GM19238 (cell line): Measurements from ENCODE around the gene LRRC36.

ENCODE experiments used
- DNase-seq: peaks from one replicate; pipeline ENCODE4 v3.0.0; 2011; ENCODE audit warnings: low spot score; ENCODE audit not compliant: insufficient read length

The LRRC36 gene

DNA sequence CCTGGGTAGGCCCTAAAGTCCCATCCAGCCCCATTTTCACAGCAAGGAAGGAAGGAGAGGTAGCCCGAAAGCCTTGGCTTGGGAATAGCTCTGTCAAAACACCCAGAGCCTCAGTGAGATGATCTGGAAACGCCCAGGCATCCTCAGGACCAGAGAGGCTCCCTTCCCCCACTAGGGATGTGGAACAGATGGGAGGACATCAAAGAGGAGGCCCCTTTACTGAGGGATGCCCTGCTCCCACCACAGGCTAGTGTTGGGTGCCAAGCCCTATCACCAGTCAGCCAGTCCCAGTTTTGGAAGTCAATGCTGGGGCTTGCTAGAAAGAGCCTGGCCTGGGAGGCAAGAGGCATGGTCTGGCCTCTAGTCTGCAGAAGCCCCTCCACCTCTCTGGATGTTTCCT lies 62.0 kb downstream of the LRRC36 start:
- no peak for DNase-seq

DNA sequence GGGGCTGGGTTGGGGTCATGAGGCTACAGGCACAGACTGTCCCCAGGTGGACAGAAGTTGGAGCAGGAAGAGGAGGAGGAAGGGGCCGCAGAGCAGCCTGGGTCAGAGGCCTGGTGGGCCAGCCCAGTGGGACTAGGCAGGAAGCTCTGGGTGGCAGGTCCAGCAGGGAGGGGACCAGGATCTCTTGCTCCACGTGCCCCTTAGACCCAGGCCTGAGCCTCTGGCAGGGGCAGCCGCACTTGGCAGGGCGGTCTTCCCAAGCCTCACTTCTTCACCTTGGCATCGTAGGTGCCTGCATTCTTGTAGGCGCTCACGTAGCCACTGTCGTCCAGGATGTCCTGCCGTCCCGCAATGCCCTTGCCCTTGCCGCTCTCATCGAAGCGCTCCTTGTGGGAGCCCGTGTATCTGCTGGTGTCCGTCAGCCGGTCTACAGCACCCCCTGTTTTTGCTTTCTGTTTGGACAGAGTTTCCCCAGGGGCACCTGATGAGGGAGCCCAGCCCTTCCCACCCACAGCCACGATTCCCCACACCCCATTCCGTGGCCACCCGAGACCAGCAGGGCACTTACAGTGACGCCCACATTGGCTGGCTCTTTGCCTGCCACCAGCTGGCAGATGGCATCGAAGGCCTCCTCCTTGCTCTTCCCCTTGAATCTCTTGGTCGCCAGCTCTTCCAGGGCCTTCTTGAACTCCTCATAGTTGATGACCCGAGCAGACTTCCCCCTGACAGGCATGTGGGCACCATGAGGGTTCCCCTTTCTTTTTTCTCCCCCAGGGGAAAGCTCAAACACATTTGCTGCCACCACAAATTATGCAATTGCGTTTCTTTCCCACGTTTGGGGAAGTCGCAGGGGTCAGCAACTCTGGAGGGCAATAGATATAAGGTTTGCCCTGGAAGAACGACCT lies 63.5 kb downstream of the LRRC36 start:
- no peak for DNase-seq

GRCh38 chr16:67390816-67391423 lies 64.3 kb downstream of the LRRC36 start:
- no peak for DNase-seq

- no peak for DNase-seq
These were observed 65.0 kb downstream of the LRRC36 start for GRCh38 chr16:67391424-67392300.

GRCh38 chr16:67392301-67393059 lies 65.9 kb downstream of the LRRC36 start:
- DNase-seq = no peak

DNA sequence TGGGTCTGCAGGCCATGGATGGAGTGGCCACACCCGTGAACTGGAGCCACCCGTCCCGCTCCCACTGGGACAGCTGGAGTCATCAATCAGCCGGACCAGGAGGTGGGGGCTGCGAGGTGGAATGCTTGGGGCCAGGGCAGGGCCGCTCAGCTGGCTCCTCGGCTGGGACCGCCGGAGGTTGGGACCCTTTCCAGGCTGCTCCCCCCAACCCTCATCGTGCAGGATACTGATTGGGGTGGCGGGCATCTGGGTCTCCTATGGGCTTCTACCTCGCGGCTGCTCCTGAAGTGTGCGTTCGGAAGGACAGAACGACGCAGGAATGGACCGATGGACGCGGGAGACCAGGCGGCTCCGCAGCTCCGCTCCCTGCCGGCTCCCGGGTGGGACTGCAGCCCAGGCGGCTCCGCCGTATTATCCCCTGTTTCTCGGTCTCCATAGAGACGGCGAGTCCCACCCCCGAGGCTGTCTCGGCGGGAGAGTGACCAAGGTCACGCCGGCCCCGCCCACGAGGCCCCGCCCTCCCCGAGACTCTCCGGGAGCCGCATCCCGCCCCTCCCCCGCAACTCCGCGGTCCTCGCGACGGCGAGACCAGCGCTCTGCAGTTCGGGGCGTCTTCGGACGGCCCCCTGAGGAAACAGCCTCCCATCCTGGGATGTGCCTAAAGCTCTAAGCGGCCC lies 66.6 kb downstream of the LRRC36 start, which contains the start of gene TPPP3:
Gene TPPP3, minus strand, starts transcription at position 388 of the 677 bp plus-strand sequence. CDS start 2,387 bp downstream, outside the sequence.
- no peak for DNase-seq

DNA sequence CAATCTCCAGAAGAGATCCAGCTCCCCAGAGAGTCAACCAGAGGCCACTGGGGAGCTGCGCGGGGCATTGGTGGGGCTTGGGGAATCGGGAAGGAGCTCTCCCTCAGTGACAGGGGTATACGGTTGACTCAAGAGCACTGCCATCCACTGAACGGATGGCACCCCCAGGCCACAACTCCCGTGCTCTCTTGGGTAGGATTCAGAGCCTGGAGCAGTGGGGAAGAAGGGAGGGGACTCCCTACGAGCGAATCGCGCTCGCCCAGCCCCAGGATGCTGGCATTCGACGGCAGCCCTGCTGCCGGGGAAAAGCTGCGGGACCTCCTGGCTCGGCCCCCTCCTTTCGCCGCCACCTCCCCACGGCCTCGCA lies 67.2 kb downstream of the LRRC36 start:
- DNase-seq = no peak

DNA sequence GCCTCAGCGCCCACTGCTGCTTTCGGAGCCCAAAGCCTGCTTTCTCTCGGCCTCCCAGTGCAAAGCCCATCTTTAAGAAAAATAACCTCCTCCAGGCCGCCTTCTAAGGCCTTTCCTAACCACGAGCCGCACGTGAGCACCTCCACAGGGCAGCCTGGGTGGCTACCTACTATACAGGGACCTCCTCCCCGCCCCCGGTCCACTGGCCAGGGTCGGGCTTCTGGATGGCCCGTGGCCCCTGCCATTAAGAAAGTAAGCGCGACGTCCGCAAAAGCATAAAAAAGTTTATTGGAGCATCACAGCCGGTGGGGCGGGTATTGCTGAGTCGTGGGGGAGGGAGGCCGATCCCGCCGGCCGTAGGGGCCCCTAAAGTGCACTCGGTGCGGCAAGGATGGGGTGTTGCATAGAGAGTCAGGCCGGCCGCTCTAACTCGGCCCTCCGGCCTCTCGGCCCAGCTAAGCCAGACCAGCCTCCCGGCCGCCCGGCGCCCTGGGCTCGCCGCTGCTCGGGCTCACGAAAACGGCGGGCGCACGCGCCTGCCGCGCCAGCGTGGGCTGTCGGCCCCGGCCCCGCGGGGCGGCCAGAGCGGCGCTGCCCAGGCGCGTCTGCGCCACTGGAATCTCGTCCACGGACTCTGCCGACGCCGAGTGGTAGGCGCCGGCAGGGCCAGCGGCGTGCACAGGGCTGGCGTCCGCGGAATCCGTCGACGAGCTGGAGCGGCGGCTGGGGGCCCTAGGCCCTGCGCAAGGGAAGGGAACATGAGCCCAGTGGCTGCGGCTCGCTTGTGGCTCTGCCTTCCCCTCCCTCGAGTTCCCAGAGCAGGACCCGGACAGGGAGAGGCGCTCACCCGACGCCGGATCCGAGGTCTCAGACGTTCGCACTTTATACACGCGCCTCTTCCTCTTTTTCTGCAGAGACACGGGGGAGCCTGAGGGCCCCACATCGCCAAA lies 67.8 kb downstream of the LRRC36 start:
- no peak for DNase-seq

DNA sequence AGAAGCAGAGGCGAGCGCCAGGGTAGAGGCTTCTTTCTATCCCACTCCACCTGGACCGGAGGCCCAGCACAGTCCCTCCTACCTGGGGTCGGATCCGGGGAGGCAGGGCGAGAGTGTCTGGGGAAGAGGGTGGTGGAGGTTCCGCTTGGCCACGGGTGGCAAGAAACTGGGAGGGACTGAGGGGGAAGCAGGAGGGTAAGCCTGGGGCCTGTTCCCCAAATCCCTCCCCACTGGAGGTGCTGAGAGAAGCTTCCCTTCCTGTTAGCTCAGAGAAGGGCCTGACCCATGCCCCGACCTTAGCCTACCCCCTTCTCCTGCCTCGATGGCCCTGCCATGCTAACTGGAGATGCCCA lies 68.5 kb downstream of the LRRC36 start:
- no peak for DNase-seq

GRCh38 chr16:67395458-67396158 lies 69.0 kb downstream of the LRRC36 start:
- no peak for DNase-seq

DNA sequence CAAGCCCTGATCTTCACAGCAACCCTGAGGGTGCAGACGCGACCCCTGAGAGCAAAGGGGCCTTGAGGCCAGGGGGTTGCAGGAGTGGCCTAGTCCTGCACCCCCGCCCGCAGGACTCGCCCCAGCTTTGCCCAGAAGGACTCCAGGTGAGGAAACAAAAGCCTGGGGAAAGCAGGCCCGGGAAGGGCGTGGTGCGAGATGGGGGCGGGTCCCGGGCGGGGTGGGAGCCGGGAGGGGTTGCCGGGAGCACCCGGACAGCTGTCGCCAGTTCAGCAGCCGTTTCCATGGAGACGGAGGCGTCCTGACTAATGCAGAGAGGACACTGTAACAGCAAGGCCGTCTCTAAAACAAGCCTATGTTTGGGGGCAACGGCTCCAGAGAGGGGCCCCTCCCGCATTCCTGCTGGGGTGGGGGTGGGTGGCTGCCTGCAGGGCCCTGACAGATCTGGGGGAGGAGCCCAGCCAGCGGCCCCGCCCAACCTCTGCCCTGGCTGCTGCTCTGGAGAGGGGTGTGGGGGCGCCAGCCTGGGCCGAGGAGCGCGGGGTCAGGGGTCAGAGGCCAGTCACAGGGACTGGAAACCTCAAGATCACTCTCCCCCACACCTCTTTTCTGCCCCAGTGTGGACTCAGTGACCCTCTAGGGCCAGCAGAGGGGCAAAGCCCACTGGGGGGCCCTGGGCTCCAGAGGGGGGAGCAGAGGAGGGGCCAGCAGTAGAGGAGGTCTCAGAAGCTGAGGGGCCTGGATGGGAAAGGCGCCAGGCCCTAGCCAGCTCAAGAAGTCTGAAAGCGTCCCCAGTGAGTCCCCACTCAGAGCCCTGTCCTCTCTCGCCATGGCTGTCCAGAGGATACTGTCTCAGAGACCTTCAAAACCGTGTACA lies 69.8 kb downstream of the LRRC36 start:
- no peak for DNase-seq

DNA sequence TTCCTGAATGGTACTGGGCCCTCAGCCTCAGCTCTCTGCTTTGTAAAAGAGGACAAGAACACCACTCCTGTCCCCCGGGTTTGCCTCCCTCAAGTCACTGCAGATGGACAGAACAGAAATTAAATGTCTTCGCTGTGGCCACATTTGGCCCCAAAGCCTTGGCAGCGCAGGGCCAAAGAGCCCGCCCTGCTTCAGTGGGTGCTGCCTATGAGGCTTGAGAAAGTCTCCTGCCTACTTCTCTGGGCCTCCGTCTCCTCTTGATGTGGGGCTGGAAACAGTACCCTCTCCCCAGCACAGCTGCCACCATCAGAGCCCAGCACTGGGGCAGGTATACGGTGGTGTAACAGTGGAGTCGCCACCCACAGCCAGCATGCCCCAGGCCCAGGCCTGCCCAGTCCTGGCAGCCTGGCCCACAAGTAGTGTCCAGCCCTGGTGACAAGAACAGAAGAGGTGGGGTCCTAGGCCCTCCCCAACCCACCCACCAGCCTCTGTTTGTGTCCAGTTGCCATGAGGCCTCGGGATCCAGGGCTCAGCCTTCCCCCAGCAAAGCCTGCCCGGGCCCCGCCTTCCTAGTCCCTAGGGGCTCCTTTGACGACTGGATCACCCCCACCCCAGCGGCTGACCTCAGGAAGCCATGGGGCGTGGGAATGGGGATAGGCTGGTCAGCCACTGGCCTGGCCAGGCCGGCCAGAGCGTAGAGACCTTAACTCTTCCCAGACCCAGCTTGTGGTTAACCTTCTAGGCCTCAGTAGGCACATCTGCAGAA lies 70.6 kb downstream of the LRRC36 start:
- no peak for DNase-seq

DNA sequence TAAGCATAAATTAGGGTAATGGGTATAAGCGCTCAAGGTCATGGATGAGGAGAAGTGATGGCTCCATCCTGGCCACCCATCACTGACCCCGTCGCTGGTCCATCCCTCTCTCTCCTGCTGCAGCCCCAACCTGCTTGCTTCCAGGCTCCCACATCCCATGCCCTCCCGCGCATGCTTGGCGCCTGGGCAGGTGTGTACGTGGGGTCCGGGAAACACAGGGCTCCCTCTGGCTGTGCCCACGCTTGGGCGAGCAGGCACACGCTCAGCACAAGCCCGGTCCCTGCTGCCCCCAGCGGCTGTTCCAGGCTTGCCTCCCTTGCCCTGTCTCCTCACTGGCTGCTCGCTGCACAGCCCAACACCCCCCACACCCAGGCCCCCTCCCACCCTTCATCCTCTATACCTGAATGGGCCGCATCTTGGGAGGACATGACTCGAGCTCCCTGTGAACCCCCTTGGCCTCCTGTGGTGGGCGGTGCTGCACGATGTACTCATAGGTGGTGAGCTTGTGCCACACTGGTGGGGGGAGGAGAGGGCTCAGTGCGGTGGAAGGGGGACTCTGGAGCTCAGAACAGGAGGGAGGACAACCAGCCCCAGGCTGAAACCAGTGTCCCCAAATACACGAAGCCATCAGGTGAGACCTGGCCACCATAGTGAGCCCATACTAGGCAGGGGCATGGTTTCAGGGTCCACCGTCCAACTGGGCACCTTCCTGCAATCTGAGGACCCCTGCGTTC lies 71.4 kb downstream of the LRRC36 start:
- DNase-seq = no peak

DNA sequence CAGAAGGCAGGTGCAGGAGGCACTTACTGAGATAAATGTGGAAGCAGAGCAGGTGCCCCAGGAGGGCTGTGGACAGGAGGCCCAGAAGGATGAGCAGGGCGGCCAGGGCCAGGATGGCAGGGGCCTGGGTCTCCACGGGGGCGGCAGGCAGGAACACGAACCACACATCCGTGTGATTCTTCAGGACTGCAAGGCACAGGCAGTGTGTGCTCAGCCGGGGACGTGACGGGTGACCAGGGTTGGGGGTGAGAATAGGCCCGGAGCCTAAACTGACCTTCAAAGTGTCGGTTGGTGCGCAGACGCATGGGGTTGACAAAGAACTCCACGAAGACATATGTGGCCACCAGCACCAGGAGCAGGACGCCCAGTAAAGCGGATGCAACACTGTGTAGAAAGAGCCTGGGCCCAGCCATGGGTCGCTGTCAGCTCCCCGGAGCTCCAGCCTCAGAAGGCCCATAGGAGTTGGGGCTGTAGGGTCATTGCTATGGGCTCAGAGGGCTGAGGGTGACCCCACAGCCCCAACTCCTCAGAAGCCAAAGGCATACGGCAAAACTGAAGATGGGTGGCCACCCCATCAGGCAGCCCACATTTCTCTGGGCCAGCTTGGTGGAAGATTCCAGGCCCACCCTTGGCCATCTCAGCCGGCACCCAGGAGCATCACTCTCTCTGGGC lies 72.1 kb downstream of the LRRC36 start:
- DNase-seq = no peak

GRCh38 chr16:67399218-67399733 lies 72.7 kb downstream of the LRRC36 start:
- peak; percentile 70 for DNase-seq
